ENCODE data around the gene IFNW1.

DNA sequence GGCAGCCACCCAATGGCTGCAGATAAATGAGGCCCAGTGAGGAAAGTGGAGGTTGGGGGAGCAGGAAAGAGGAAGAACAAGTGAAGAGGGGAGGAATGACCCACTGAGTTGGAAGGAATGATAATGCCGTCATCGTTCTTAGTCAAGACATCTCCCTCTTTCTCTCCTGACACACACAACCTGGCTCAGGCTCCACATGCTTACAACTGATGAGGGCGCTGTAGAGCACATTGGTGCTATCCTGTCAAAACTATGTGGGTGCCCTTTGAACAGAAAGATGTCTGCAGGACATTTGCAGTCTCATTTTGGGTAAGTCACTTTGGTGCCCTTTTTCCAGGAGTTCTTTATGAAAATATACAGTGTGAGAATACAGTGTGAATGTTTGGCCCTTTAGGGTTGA lies 5.9 kb downstream of the IFNW1 start:
- TF ChIP-seq, protein P1, sequence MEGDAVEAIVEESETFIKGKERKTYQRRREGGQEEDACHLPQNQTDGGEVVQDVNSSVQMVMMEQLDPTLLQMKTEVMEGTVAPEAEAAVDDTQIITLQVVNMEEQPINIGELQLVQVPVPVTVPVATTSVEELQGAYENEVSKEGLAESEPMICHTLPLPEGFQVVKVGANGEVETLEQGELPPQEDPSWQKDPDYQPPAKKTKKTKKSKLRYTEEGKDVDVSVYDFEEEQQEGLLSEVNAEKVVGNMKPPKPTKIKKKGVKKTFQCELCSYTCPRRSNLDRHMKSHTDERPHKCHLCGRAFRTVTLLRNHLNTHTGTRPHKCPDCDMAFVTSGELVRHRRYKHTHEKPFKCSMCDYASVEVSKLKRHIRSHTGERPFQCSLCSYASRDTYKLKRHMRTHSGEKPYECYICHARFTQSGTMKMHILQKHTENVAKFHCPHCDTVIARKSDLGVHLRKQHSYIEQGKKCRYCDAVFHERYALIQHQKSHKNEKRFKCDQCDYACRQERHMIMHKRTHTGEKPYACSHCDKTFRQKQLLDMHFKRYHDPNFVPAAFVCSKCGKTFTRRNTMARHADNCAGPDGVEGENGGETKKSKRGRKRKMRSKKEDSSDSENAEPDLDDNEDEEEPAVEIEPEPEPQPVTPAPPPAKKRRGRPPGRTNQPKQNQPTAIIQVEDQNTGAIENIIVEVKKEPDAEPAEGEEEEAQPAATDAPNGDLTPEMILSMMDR (conservative IDR thresholded peaks at IDR 0.05): no peak
- no peak for TF ChIP-seq ZFX (IDR thresholded peaks at IDR 0.05)
